Bronchial epithelial cell (primary cell): ENCODE measurements around the gene ATP6V1G3. TPM values are rescaled to one million over a fixed set of nuclear protein-coding genes. Genes with fewer than 3 reads are reported as not detected.

Experiments used
- DNase-seq: peaks from one replicate; pipeline ENCODE4 v3.0.0-alpha.2; 2010; ENCODE audit warnings: low read depth
- FAIRE-seq: peaks from 2 replicates; lab custom pipeline; 2011; peaks lifted over from hg19 to GRCh38; lab: Jason Lieb, UNC
- H3K27me3 ChIP-seq: 2 replicates; pipeline ENCODE4 v1.5.1; 2011; ENCODE audit warnings: low read length; ENCODE audit not compliant: control insufficient read depth, insufficient read depth
- H3K36me3 ChIP-seq: 2 replicates; pipeline ENCODE4 v1.5.1; 2011; ENCODE audit warnings: low read length; ENCODE audit not compliant: control insufficient read depth, insufficient read depth
- H3K4me3 ChIP-seq: 2 replicates; pipeline ENCODE4 v1.5.1; 2011; ENCODE audit warnings: mild to moderate bottlenecking, low read depth, low read length, control low read depth
- total RNA-seq: library from RNA; depleted of rRNA; stranded (reverse); fragments of >200 nt; gene quantifications from 2 replicates; pipeline ENCODE4 v1.2.1, GENCODE V29; 2014
- TF ChIP-seq, protein P1 (sequence below): IDR thresholded peaks from 2 replicates; pipeline ENCODE4 v1.5.1; 2011; ENCODE audit warnings: mild to moderate bottlenecking, moderate library complexity, low read length, control low read depth, inconsistent platforms; ENCODE audit not compliant: insufficient read depth, severe bottlenecking

The ATP6V1G3 gene
- total RNA-seq, 1 donor from 2014 or later, result not detected

DNA sequence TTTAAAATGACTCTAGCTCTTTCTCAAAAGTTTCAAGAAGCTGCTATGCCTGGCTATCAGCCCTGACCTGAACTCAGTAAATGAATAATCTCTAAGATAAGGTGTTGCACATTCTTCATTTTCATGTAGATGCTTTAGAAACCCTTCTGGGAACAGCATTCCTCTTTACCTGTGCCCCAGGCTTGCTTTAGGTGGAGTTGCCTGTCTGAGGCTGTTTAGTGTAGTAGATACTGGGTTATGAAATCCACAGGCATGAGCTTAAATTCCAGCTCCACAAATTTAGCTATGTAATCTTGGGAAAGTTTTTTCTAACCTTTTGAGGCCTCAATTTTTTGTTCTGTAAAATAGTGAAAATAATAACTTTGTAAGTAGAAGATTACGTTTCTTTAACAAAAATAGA, 41.6 kb downstream of the ATP6V1G3 start:
- DNase-seq (peak; percentile 56), FAIRE-seq (no peak)
- TF ChIP-seq, protein P1, sequence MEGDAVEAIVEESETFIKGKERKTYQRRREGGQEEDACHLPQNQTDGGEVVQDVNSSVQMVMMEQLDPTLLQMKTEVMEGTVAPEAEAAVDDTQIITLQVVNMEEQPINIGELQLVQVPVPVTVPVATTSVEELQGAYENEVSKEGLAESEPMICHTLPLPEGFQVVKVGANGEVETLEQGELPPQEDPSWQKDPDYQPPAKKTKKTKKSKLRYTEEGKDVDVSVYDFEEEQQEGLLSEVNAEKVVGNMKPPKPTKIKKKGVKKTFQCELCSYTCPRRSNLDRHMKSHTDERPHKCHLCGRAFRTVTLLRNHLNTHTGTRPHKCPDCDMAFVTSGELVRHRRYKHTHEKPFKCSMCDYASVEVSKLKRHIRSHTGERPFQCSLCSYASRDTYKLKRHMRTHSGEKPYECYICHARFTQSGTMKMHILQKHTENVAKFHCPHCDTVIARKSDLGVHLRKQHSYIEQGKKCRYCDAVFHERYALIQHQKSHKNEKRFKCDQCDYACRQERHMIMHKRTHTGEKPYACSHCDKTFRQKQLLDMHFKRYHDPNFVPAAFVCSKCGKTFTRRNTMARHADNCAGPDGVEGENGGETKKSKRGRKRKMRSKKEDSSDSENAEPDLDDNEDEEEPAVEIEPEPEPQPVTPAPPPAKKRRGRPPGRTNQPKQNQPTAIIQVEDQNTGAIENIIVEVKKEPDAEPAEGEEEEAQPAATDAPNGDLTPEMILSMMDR, result no peak
- Histone ChIP-seq H3K4me3 (no peak overlapping the region), H3K27me3 (no peaks in the 10 kb centered on the region), H3K36me3 (no peaks in the 10 kb centered on the region)

DNA sequence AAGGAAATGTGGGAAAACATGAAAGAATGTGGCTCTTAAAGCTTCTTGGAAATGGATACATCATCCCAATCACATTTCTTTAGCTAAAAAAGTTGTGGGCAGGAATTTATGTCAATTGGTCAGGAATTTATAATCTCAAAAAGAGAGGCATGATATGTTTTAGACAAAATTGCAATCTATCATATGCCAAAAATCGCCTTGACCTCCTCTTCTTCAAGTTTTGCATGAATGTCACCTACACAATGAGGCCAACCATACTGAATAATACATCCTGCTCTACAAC, 42.4 kb downstream of the ATP6V1G3 start:
- FAIRE-seq, result no peak
- TF ChIP-seq, protein P1, result no peak
- no peak overlapping the region for H3K4me3 ChIP-seq
- DNase-seq, result no peak
- H3K27me3 ChIP-seq, result no peaks in the 10 kb centered on the region
- no peaks in the 10 kb centered on the region for H3K36me3 ChIP-seq

DNA sequence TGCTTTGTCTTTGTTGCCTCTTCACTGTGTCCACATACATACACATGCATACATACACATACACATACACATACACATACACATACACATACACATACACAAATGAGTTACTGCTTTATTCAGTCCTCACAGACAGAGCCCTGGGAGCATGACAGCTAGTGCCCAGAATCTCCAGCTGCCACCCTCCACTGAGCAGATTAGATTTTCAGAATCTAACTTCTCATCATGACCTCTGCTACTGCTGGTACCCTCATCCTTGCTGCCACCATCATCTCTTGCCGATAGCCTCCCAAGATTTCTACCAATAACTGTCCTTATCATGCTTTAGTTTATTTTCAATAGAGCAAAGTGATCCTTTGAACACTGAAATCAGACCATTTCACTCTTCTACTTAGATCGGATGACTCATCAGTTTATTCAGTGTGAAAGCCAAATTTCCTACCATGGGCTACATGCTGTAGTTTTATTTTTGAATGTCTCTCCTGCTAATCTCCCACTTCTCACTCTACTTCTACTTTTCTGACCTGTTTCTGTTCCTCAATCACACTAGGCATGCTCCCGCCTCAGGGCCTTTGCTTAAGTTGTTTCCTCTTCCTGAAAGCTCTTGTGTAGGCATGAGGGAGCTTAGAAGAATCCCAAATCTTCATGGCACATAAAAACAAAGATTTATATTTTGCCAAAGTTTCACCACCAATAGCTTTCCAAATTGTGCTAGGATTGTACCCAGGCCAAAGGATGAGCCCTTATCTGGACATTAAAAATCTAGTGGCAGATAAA, 43.0 kb downstream of the ATP6V1G3 start:
- TF ChIP-seq, protein P1, result no peak
- Histone ChIP-seq H3K27me3 (no peaks in the 10 kb centered on the region), H3K4me3 (no peak overlapping the region), H3K36me3 (no peaks in the 10 kb centered on the region)
- FAIRE-seq, result peak; percentile 60
- peak; percentile 55 for DNase-seq

DNA sequence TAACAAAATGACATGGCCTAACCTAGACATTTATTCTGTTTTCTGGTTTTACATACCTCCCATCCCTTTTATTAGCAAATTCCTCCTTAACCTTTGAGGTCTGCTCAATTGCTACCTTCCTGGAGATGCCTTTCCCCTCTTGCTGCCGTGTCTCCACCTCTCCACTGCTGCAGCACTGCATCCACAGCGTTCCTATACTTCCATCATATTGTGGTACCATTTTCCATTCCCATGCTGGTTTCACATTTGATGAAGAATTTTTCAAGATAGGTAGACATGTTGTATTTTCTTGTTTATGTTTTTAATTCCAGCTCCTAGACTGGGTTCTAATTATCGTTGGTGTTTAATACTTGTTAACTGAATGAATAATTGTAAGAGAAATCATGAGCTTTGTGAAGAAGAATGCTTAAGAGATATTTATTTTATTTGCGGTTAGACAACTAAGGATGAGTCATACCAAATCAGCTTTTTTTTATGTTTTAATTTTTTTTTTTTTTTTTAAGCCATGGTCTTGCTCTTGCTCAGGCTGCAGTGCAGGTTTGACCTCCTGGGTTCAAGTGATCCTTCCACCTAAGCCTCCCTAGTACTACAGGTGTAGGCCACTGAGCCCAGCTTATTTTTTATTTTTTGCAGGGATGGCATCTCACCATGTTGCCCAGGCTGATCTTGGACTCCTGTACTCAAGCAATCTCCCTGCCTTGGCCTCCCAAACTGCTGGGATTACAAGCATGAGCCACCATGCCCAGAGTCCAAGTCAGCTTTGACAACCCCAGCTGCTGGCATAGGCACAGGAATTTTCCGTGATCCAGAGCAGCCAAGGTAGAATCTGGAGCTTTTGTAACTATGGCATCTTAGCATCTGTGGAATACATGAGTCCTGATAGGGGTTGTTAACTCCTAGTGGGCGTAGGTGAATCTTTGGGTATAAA, 44.0 kb downstream of the ATP6V1G3 start:
- no peaks in the 10 kb centered on the region for H3K27me3 ChIP-seq
- peak; percentile 81 for DNase-seq
- no peak for FAIRE-seq
- TF ChIP-seq, protein P1, result no peak
- H3K36me3 ChIP-seq, result no peaks in the 10 kb centered on the region
- no peak overlapping the region for H3K4me3 ChIP-seq

DNA sequence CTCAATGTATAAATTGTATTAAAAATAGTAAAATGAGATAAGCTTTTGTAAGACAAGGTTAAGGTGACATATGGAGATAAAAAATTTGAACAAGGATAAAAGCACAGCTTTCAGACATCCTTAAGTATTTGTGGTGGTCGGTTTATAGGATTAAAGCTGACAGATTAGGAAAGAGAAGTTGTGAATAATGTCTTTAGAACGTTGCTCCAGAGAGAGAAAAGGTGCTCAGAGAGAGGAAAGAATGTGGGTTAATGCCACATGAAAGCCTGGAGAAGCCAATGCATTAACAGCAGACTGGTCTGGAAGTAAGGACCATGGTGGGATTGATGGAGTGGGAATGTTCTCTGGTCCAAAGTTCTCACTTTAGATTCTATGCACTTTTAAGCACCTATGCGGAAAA, 44.8 kb downstream of the ATP6V1G3 start:
- FAIRE-seq, result no peak
- no peak overlapping the region for H3K4me3 ChIP-seq
- peaks cover 2% of the 10 kb centered on the region for H3K27me3 ChIP-seq
- H3K36me3 ChIP-seq, result no peaks in the 10 kb centered on the region
- TF ChIP-seq, protein P1, result no peak
- no peak for DNase-seq
